GM12878 (cell line): ENCODE measurements around the gene SLCO3A1. TPM values are rescaled to one million over a fixed set of nuclear protein-coding genes. Genes with fewer than 3 reads are reported as not detected.

ENCODE experiments used
- ATAC-seq: fragments of 200-7000 bp; cut with Tn5 transposase; 3 replicates; pipeline ENCODE4 v1.9.1; 2020; ENCODE audit warnings: mild to moderate bottlenecking, moderate library complexity
- BruUV-seq: library from RNA; stranded (reverse); fragments of 400-500 nt; replicated peaks from 2 replicates; lab custom pipeline; 2021; lab: Mats Ljungman, UMichigan
- CTCF ChIA-PET: fragments of 300-600 bp; sonication (Branson Sonifier 250); formaldehyde crosslinking; extraction: SDS; loops from one replicate; lab custom pipeline; 2021; ENCODE audit warnings: inconsistent platforms; lab: Yijun Ruan, JAX
- POLR2A ChIA-PET: fragments of 350-600 bp; formaldehyde crosslinking; extraction: SDS; loops from one replicate; lab custom pipeline; 2021; ENCODE audit warnings: inconsistent platforms; lab: Charles Lee
- RAD21 ChIA-PET: fragments of 300-600 bp; sonication (Branson Sonifier 250); formaldehyde crosslinking; loops from one replicate; lab custom pipeline; 2023; ENCODE audit warnings: antibody characterized with exemption; ENCODE audit not compliant: unreplicated experiment; lab: Charles Lee
- SMC1A ChIA-PET: fragments of 300-600 bp; sonication (Branson Sonifier 250); formaldehyde crosslinking; loops from one replicate; lab custom pipeline; 2023; ENCODE audit not compliant: unreplicated experiment, uncharacterized antibody; lab: Charles Lee
- DNase-seq: peaks from one replicate; pipeline ENCODE4 v3.0.0-alpha.2; 2011; ENCODE audit warnings: low read depth, low spot score
- FAIRE-seq: peaks from 3 replicates; lab custom pipeline; 2011; peaks lifted over from hg19 to GRCh38; lab: Jason Lieb, UNC
- H2AFZ ChIP-seq: 2 replicates; pipeline ENCODE4 v1.6.0; 2011; ENCODE audit warnings: low read depth, low read length, control low read depth; ENCODE audit not compliant: control insufficient read depth
- H3K27ac ChIP-seq: 2 replicates; pipeline ENCODE4 v1.5.1; 2011; ENCODE audit warnings: control low read depth; ENCODE audit not compliant: control insufficient read depth, insufficient read depth
- H3K27me3 ChIP-seq, 2 experiments: replicated peaks in 1 of 2; 2 replicates each; pipeline versions ENCODE4 v1.6.0 to v1.6.1; 2011; ENCODE audit warnings: low read length in 1 of 2; ENCODE audit not compliant: control insufficient read depth in 2 of 2, insufficient read depth in 2 of 2
- H3K36me3 ChIP-seq, 2 experiments: 2 replicates each; pipeline ENCODE4 v1.5.1; 2011; ENCODE audit warnings: low read length in 1 of 2; ENCODE audit not compliant: control insufficient read depth in 2 of 2, insufficient read depth in 2 of 2
- H3K4me1 ChIP-seq: 2 replicates; pipeline ENCODE4 v1.6.1; 2011; ENCODE audit warnings: mild to moderate bottlenecking, low read length, moderate library complexity, mixed read lengths; ENCODE audit not compliant: control insufficient read depth, insufficient read depth
- H3K4me2 ChIP-seq: 2 replicates; pipeline ENCODE4 v1.6.0; 2011; ENCODE audit warnings: control low read depth; ENCODE audit not compliant: control insufficient read depth, insufficient read depth
- H3K4me3 ChIP-seq: fragments of 200-600 bp; sonication (generic); 2 replicates; pipeline ENCODE4 v1.5.1; 2016
- H3K79me2 ChIP-seq: 2 replicates; pipeline ENCODE4 v1.6.0; 2011; ENCODE audit warnings: low read length; ENCODE audit not compliant: control insufficient read depth, insufficient read depth
- H3K9ac ChIP-seq: 2 replicates; pipeline ENCODE4 v1.8.0; 2011; ENCODE audit warnings: low read length, control low read depth, mixed read lengths; ENCODE audit not compliant: control insufficient read depth, insufficient read depth
- H3K9me3 ChIP-seq: replicated peaks from 3 replicates; pipeline ENCODE4 v1.5.1; 2011; ENCODE audit warnings: mild to moderate bottlenecking, low read length; ENCODE audit not compliant: control insufficient read depth, insufficient read depth
- H4K20me1 ChIP-seq: 2 replicates; pipeline ENCODE4 v1.6.0; 2011; ENCODE audit not compliant: control insufficient read depth, insufficient read depth
- BACH1 ChIP-seq: fragments of 450-650 bp; IDR thresholded peaks from 2 replicates; pipeline ENCODE4 v1.6.1; 2017; ENCODE audit warnings: mild to moderate bottlenecking, borderline replicate concordance
- BRCA1 ChIP-seq: IDR thresholded peaks from 2 replicates; pipeline ENCODE4 v1.6.1; 2011; ENCODE audit warnings: low read depth, low read length, improper control_type of control experiment
- CBX3 ChIP-seq: fragments of 200-600 bp; sonication (generic); IDR thresholded peaks from 2 replicates; pipeline ENCODE4 v1.6.1; 2016; ENCODE audit warnings: low read depth, borderline replicate concordance
- CTCF ChIP-seq, 3 experiments: IDR thresholded peaks in 2 of 3; conservative IDR thresholded peaks in 1 of 3; 2 replicates each; pipeline ENCODE4 v1.5.1; 2011; ENCODE audit warnings: low read depth in 3 of 3, low read length in 3 of 3, mild to moderate bottlenecking in 3 of 3, control low read depth in 2 of 3, moderate library complexity in 2 of 3, inconsistent platforms in 1 of 3, mixed read lengths in 1 of 3; ENCODE audit not compliant: control insufficient read depth in 2 of 3, insufficient read depth in 1 of 3; ENCODE audit errors: extremely low read depth in 1 of 3
- E4F1 ChIP-seq: fragments of 450-650 bp; IDR thresholded peaks from 2 replicates; pipeline ENCODE4 v1.6.1; 2018; ENCODE audit warnings: borderline replicate concordance, mild to moderate bottlenecking; ENCODE audit not compliant: partially characterized antibody
- EGR1 ChIP-seq, 2 experiments: IDR thresholded peaks; 1 replicate in 1 of 2; 2 replicates in 1 of 2; pipeline ENCODE4 v1.6.1; 2011 to 2012; ENCODE audit warnings: low read depth in 2 of 2, low read length in 2 of 2, borderline replicate concordance in 1 of 2, mild to moderate bottlenecking in 1 of 2, moderate library complexity in 1 of 2
- MTA3 ChIP-seq: IDR thresholded peaks from 2 replicates; pipeline ENCODE4 v1.6.1; 2012; ENCODE audit warnings: low read length, inconsistent platforms, borderline replicate concordance
- NFXL1 ChIP-seq: fragments of 450-650 bp; IDR thresholded peaks from 2 replicates; pipeline ENCODE4 v1.6.1; 2017; ENCODE audit warnings: antibody characterized with exemption, mild to moderate bottlenecking, borderline replicate concordance
- NR2C1 ChIP-seq: fragments of 450-650 bp; IDR thresholded peaks from 2 replicates; pipeline ENCODE4 v1.6.1; 2017; ENCODE audit warnings: antibody characterized with exemption, mild to moderate bottlenecking, moderate library complexity
- PAX5 ChIP-seq: IDR thresholded peaks from 2 replicates; pipeline ENCODE4 v1.6.1; 2011; ENCODE audit warnings: low read depth, low read length, borderline replicate concordance
- RB1 ChIP-seq: fragments of 450-650 bp; formaldehyde crosslinking; IDR thresholded peaks from 2 replicates; pipeline ENCODE4 v1.6.1; 2017; ENCODE audit warnings: mild to moderate bottlenecking, borderline replicate concordance
- SREBF1 ChIP-seq: IDR thresholded peaks from 2 replicates; pipeline ENCODE4 v1.6.1; 2012; ENCODE audit warnings: mild to moderate bottlenecking, low read length
- TARDBP ChIP-seq: IDR thresholded peaks from 2 replicates; pipeline ENCODE4 v1.6.1; 2016; ENCODE audit warnings: borderline replicate concordance
- WGBS: methylation state at CpG from one replicate; pipeline ENCODE4 v1.1.6; 2016; ENCODE audit warnings: low lambda C conversion rate; ENCODE audit not compliant: insufficient replicate concordance, insufficient coverage; ENCODE audit errors: missing lambda C conversion rate; 5-methylcytosine and 5-hydroxymethylcytosine counted together
- in situ Hi-C: fragments of 300-500 bp; cut with MboI; formaldehyde crosslinking; loops from 9 replicates; pipeline ENCODE4 v1.14.3; 2018; ENCODE audit warnings: mixed read lengths
- intact Hi-C: fragments of 100-400 bp; cut with micrococcal nuclease; formaldehyde crosslinking; loops from one replicate; pipeline ENCODE4 v1.14.2; 2022; ENCODE audit not compliant: unreplicated experiment
- polyA plus RNA-seq, 11 experiments: library from polyadenylated mRNA; depleted of rRNA in 4 of 11; unstranded in 6 of 11; stranded (reverse) in 5 of 11; fragments of >200 nt; fragmentation: Nextera tagmentation in 4 of 11; fragmentation: Illumina TruSeq in 1 of 11; extraction: Ambion mirVana in 4 of 11; extraction: Trizol in 1 of 11; gene quantifications; 1 replicate in 1 of 11; 2 replicates in 10 of 11; pipeline versions ENCODE4 v1.2.1 to v1.2.3, GENCODE V29; 2011 to 2016; ENCODE audit warnings: inconsistent platforms in 2 of 11, missing spikeins in 2 of 11, low read depth in 1 of 11
- total RNA-seq, 4 experiments: library from RNA; depleted of rRNA in 3 of 4; stranded (reverse); fragments of >200 nt in 3 of 4; fragmentation: Illumina TruSeq in 1 of 4; extraction: Trizol in 1 of 4; gene quantifications; 2 replicates each; pipeline versions ENCODE4 v1.2.1 to v1.2.3, GENCODE V29; 2013 to 2021
- TF ChIP-seq, protein P1 (sequence below): fragments of 450-650 bp; IDR thresholded peaks from 2 replicates; pipeline ENCODE4 v1.6.1; 2016; ENCODE audit warnings: mild to moderate bottlenecking
- TF ChIP-seq, protein P2 (sequence below): fragments of 450-650 bp; IDR thresholded peaks from 2 replicates; pipeline ENCODE4 v1.6.1; 2017; ENCODE audit warnings: mild to moderate bottlenecking

The SLCO3A1 gene
- total and polyA plus RNA-seq, 10 of the 15 experiments (the other 5 are each of a cell fraction or from before 2014, with no cell fraction given): 0.05 to 5.9 (median 0.31) TPM

DNA sequence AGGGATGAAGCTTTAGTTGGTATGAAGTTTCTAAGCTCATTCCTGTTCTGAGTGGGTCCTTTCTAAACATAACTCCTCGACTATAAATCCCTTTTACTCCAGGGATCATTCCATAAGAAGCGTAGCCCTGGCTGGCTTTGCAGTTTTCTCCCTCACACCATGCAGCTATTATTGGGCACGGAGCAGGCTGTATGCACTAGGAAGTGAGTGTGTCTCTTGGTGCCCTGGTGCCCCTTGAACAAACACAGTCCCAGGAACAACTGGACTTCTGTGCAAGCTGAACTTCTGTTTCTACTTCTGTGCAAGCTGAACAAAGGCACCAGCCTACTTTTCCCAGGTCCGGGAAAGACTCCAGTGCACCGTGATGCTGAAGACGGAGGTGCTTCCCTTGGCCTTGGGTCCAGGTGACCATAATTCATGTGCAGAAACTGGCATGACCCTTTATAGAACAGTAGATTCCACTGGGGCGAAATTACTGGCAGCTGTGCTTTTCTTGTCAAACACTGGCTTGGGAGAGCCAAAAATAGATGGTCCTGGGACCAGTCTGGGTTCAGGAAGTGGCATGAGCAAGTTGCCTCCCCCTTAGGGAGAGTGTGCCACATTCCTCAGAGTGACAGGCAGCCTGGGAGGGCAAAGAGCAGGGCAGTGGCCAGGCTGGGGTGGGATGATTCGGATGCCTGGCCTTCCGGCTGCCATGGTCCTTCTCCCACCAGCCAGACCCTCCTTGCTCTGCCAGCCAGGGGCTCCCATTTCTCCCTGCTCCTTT, 127.2 kb downstream of the SLCO3A1 start:
- POLR2A ChIA-PET: no interaction called here
- 26% methylated on average over 9 of the region's 9 CpGs for WGBS
- intact Hi-C loops (no loop called here), in situ Hi-C loops (no loop called here)
- BruUV-seq: no TSS peak
- RAD21 ChIA-PET: no interaction called here
- TF ChIP-seq CTCF (IDR thresholded peaks at IDR 0.05 in 2 of 3, conservative IDR thresholded peaks at IDR 0.05 in 1 of 3; ENCODE audit: control insufficient read depth in 2 of 3, extremely low read depth in 1 of 3, insufficient read depth in 1 of 3, low read depth in 3 of 3, low read length in 3 of 3): no peak
- TF ChIP-seq BRCA1: no peak
- TF ChIP-seq MTA3: no peak
- TF ChIP-seq NFXL1: no peak
- TF ChIP-seq BACH1: no peak
- TF ChIP-seq, protein P1, sequence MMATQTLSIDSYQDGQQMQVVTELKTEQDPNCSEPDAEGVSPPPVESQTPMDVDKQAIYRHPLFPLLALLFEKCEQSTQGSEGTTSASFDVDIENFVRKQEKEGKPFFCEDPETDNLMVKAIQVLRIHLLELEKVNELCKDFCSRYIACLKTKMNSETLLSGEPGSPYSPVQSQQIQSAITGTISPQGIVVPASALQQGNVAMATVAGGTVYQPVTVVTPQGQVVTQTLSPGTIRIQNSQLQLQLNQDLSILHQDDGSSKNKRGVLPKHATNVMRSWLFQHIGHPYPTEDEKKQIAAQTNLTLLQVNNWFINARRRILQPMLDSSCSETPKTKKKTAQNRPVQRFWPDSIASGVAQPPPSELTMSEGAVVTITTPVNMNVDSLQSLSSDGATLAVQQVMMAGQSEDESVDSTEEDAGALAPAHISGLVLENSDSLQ: no peak
- no peak for TF ChIP-seq EGR1 (IDR thresholded peaks at IDR 0.05; ENCODE audit: borderline replicate concordance in 1 of 2, low read depth in 2 of 2, low read length in 2 of 2)
- TF ChIP-seq CBX3: no peak
- TF ChIP-seq RB1: no peak
- TF ChIP-seq PAX5: no peak
- TF ChIP-seq SREBF1: no peak
- TF ChIP-seq TARDBP: no peak
- no peak for TF ChIP-seq E4F1
- TF ChIP-seq, protein P2, sequence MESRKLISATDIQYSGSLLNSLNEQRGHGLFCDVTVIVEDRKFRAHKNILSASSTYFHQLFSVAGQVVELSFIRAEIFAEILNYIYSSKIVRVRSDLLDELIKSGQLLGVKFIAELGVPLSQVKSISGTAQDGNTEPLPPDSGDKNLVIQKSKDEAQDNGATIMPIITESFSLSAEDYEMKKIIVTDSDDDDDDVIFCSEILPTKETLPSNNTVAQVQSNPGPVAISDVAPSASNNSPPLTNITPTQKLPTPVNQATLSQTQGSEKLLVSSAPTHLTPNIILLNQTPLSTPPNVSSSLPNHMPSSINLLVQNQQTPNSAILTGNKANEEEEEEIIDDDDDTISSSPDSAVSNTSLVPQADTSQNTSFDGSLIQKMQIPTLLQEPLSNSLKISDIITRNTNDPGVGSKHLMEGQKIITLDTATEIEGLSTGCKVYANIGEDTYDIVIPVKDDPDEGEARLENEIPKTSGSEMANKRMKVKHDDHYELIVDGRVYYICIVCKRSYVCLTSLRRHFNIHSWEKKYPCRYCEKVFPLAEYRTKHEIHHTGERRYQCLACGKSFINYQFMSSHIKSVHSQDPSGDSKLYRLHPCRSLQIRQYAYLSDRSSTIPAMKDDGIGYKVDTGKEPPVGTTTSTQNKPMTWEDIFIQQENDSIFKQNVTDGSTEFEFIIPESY: no peak
- TF ChIP-seq NR2C1: no peak
- Histone ChIP-seq H3K36me3 (no peaks in the 10 kb centered on the region), H3K27ac (no peak overlapping the region), H3K79me2 (no peaks in the 10 kb centered on the region), H3K9ac (no peak overlapping the region), H3K4me2 (no peak overlapping the region), H2AFZ (no peak overlapping the region), H3K4me1 (no peaks in the 10 kb centered on the region), H3K9me3 (no peaks in the 10 kb centered on the region), H3K27me3 (no peaks in the 10 kb centered on the region), H4K20me1 (no peaks in the 10 kb centered on the region), H3K4me3 (no peak overlapping the region)
- no peak for DNase-seq
- FAIRE-seq: no peak
- SMC1A ChIA-PET: no interaction called here
- no peak for ATAC-seq
- CTCF ChIA-PET: interaction anchor here (0.6 to 3.3 kb wide), 4 partner anchors 9 to 274 kb away, joined by 3 to 10 read pairs (median 6); no protein-coding TSS in a partner anchor
